H9 (cell line): ENCODE measurements around the gene DHCR7. TPM values are rescaled to one million over a fixed set of nuclear protein-coding genes. Genes with fewer than 3 reads are reported as not detected.
A peak's percentile ranks its signal among the peaks of the same experiment; 100 is the strongest.

Source experiments
- DNase-seq: peaks from one replicate; pipeline ENCODE4 v3.0.0-alpha.2; 2017
- H2AFZ ChIP-seq: one replicate; pipeline ENCODE4 v1.6.1; 2013; ENCODE audit warnings: mild to moderate bottlenecking, low read length, control low read depth, moderate library complexity
- H2AK5ac ChIP-seq: 2 replicates; pipeline ENCODE4 v1.6.1; 2013; ENCODE audit warnings: low read length, control low read depth, mixed read lengths; ENCODE audit not compliant: insufficient read length
- H2BK120ac ChIP-seq: one replicate; pipeline ENCODE4 v1.6.1; 2013; ENCODE audit warnings: low read depth, mild to moderate bottlenecking, low read length, control low read depth, inconsistent platforms; ENCODE audit not compliant: poor library complexity, severe bottlenecking
- H2BK12ac ChIP-seq: 2 replicates; pipeline ENCODE4 v1.6.1; 2013; ENCODE audit warnings: low read length, control low read depth, mixed read lengths, low read depth; ENCODE audit not compliant: insufficient read length
- H2BK15ac ChIP-seq: 2 replicates; pipeline ENCODE4 v1.6.1; 2013; ENCODE audit warnings: low read depth, low read length, control low read depth
- H2BK20ac ChIP-seq: one replicate; pipeline ENCODE4 v1.6.1; 2013; ENCODE audit warnings: low read depth, mild to moderate bottlenecking, low read length, control low read depth, inconsistent platforms; ENCODE audit not compliant: poor library complexity, severe bottlenecking
- H2BK5ac ChIP-seq: 2 replicates; pipeline ENCODE4 v1.6.1; 2013; ENCODE audit warnings: low read length, control low read depth, mixed read lengths; ENCODE audit not compliant: insufficient read length
- H3K14ac ChIP-seq: 2 replicates; pipeline ENCODE4 v1.6.1; 2013; ENCODE audit warnings: low read length, control low read depth; ENCODE audit not compliant: insufficient read depth
- H3K18ac ChIP-seq: 2 replicates; pipeline ENCODE4 v1.6.1; 2013; ENCODE audit warnings: low read depth, mild to moderate bottlenecking, mixed read lengths, low read length, control low read depth; ENCODE audit not compliant: insufficient read length
- H3K23ac ChIP-seq: 2 replicates; pipeline ENCODE4 v1.6.1; 2013; ENCODE audit warnings: low read length, control low read depth, mixed read lengths, low read depth; ENCODE audit not compliant: insufficient read length
- H3K23me2 ChIP-seq: 2 replicates; pipeline ENCODE4 v1.6.1; 2013; ENCODE audit warnings: low read depth, mild to moderate bottlenecking, mixed read lengths, low read length, control low read depth; ENCODE audit not compliant: insufficient read length, poor library complexity, severe bottlenecking
- H3K27ac ChIP-seq: 2 replicates; pipeline ENCODE4 v1.5.1; 2013; ENCODE audit warnings: low read length, control low read depth, mixed read lengths, low read depth; ENCODE audit not compliant: insufficient read length
- H3K27me3 ChIP-seq: 2 replicates; pipeline ENCODE4 v1.6.1; 2013; ENCODE audit warnings: low read length, control low read depth, inconsistent platforms; ENCODE audit not compliant: insufficient read depth
- H3K4ac ChIP-seq: 2 replicates; pipeline ENCODE4 v1.6.1; 2013; ENCODE audit warnings: low read depth, mild to moderate bottlenecking, control low read depth, inconsistent platforms, low read length, moderate library complexity
- H3K4me1 ChIP-seq: 2 replicates; pipeline ENCODE4 v1.6.1; 2013; ENCODE audit warnings: low read length, control low read depth, inconsistent platforms; ENCODE audit not compliant: insufficient read depth
- H3K4me2 ChIP-seq: 2 replicates; pipeline ENCODE4 v1.6.1; 2013; ENCODE audit warnings: low read length, control low read depth, mixed read lengths; ENCODE audit not compliant: insufficient read length, insufficient read depth
- H3K56ac ChIP-seq: 2 replicates; pipeline ENCODE4 v1.6.1; 2013; ENCODE audit warnings: low read depth, mild to moderate bottlenecking, mixed read lengths, low read length, control low read depth; ENCODE audit not compliant: insufficient read length
- H3K79me1 ChIP-seq: 2 replicates; pipeline ENCODE4 v1.6.1; 2013; ENCODE audit warnings: low read depth, mild to moderate bottlenecking, moderate library complexity, low read length, control low read depth, inconsistent platforms; ENCODE audit not compliant: insufficient read depth, poor library complexity, severe bottlenecking
- H3K79me2 ChIP-seq: 2 replicates; pipeline ENCODE4 v1.6.1; 2013; ENCODE audit warnings: low read length, control low read depth, inconsistent platforms; ENCODE audit not compliant: insufficient read depth
- H3K9ac ChIP-seq: 2 replicates; pipeline ENCODE4 v1.6.1; 2013; ENCODE audit warnings: low read length, control low read depth, mixed read lengths; ENCODE audit not compliant: insufficient read length; ENCODE audit errors: extremely low read depth
- H3K9me3 ChIP-seq: one replicate; pipeline ENCODE4 v1.6.1; 2013; ENCODE audit warnings: low read depth, low read length, inconsistent platforms; ENCODE audit not compliant: control insufficient read depth
- H3T11ph ChIP-seq: one replicate; pipeline ENCODE4 v1.6.1; 2013; ENCODE audit warnings: mild to moderate bottlenecking, low read length, control low read depth, inconsistent platforms
- H4K20me1 ChIP-seq: one replicate; pipeline ENCODE4 v1.6.1; 2013; ENCODE audit not compliant: control insufficient read depth, insufficient read length, insufficient read depth
- H4K5ac ChIP-seq: 2 replicates; pipeline ENCODE4 v1.6.1; 2013; ENCODE audit warnings: low read depth, mild to moderate bottlenecking, mixed read lengths, low read length, control low read depth; ENCODE audit not compliant: insufficient read length
- H4K8ac ChIP-seq: replicated peaks from 2 replicates; pipeline ENCODE4 v1.6.1; 2013; ENCODE audit warnings: low read length, control low read depth, mixed read lengths, low read depth; ENCODE audit not compliant: insufficient read length
- H4K91ac ChIP-seq: 2 replicates; pipeline ENCODE4 v1.6.1; 2013; ENCODE audit warnings: low read depth, mild to moderate bottlenecking, moderate library complexity, mixed read lengths, low read length, control low read depth; ENCODE audit not compliant: insufficient read length
- H3K27ac Mint-ChIP-seq, 3 experiments: 2 replicates in 2 of 3; 3 replicates in 1 of 3; pipeline ENCODE4 v1.8.0; 2020 to 2021; ENCODE audit warnings: mixed read lengths in 3 of 3, mild to moderate bottlenecking in 1 of 3, moderate library complexity in 1 of 3
- H3K27me3 Mint-ChIP-seq: 2 replicates; pipeline ENCODE4 v1.8.0; 2021; ENCODE audit warnings: low read depth, mild to moderate bottlenecking, moderate library complexity, mixed read lengths
- H3K36me3 Mint-ChIP-seq, 3 experiments: 2 replicates in 2 of 3; 3 replicates in 1 of 3; pipeline ENCODE4 v1.8.0; 2020 to 2021; ENCODE audit warnings: low read depth in 3 of 3, mixed read lengths in 3 of 3; ENCODE audit not compliant: insufficient read depth in 1 of 3
- H3K4me1 Mint-ChIP-seq, 2 experiments: 2 replicates each; pipeline ENCODE4 v1.8.0; 2020; ENCODE audit warnings: mixed read lengths in 2 of 2
- H3K4me3 Mint-ChIP-seq, 2 experiments: 2 replicates in 1 of 2; 3 replicates in 1 of 2; pipeline ENCODE4 v1.8.0; 2020 to 2021; ENCODE audit warnings: mild to moderate bottlenecking in 2 of 2, mixed read lengths in 2 of 2, moderate library complexity in 1 of 2
- H3K9me3 Mint-ChIP-seq, 2 experiments: 2 replicates in 1 of 2; 3 replicates in 1 of 2; pipeline ENCODE4 v1.8.0; 2020; ENCODE audit warnings: mild to moderate bottlenecking in 2 of 2, mixed read lengths in 2 of 2, moderate library complexity in 1 of 2
- CTCF ChIP-seq: fragments of 200-600 bp; sonication (generic); conservative IDR thresholded peaks from 3 replicates; pipeline ENCODE4 v1.8.0; 2021; ENCODE audit warnings: antibody characterized with exemption, mild to moderate bottlenecking
- WGBS: extraction: QIAGEN DNeasy Blood & Tissue Kit; methylation state at CpG from one replicate; pipeline ENCODE4 v1.1.7; 2013; ENCODE audit warnings: missing lambda C conversion rate, low lambda C conversion rate, mixed read lengths; ENCODE audit not compliant: insufficient read length; ENCODE audit errors: extremely low coverage; 5-methylcytosine and 5-hydroxymethylcytosine counted together
- total RNA-seq: library from RNA; stranded (reverse); gene quantifications from 2 replicates; pipeline ENCODE4 v1.2.1, GENCODE V29; 2021

Gene DHCR7
- total RNA-seq, 1 experiment from 2014 or later: 124 TPM

- H3K36me3 Mint-ChIP-seq: peaks cover 0 to under 1% (median 0%) of the 10 kb centered on the region in 3 experiments; a peak in 2 of 7 replicates
- H2BK20ac ChIP-seq: no peak overlapping the region
- no peak overlapping the region for H3K56ac ChIP-seq
- H3K23ac ChIP-seq: no peak overlapping the region
- H2BK12ac ChIP-seq: no peak overlapping the region
- peak overlapping the region in 1 of 3 experiments; percentile 2; a peak in 2 of 7 replicates for H3K27ac Mint-ChIP-seq
- no peak overlapping the region for H3K27ac ChIP-seq
- no peaks in the 10 kb centered on the region for H4K20me1 ChIP-seq
- no peak overlapping the region for H2AFZ ChIP-seq
- H3K14ac ChIP-seq: no peak overlapping the region
- H3K27me3 ChIP-seq: no peaks in the 10 kb centered on the region
- H3K9ac ChIP-seq: no peak overlapping the region
- H4K5ac ChIP-seq: no peak overlapping the region
- H4K91ac ChIP-seq: no peak overlapping the region
- no peaks in the 10 kb centered on the region for H3K4me1 ChIP-seq
- WGBS: no CpG with 5 or more reads among the region's 7 CpGs
- H3K79me1 ChIP-seq: no peaks in the 10 kb centered on the region
- H2BK5ac ChIP-seq: no peak overlapping the region
- no peak for DNase-seq
- no peak overlapping the region for H2BK120ac ChIP-seq
- no peak overlapping the region for H3K4me2 ChIP-seq
- H2BK15ac ChIP-seq: no peak overlapping the region
- peaks cover 4 to 7% of the 10 kb centered on the region in 2 experiments; a peak in 3 of 4 replicates for H3K4me1 Mint-ChIP-seq
- H3K27me3 Mint-ChIP-seq: no peaks in the 10 kb centered on the region; the same call in 1 of the 2 replicates
- H3T11ph ChIP-seq: no peak overlapping the region
- H3K23me2 ChIP-seq: no peaks in the 10 kb centered on the region
- no peaks in the 10 kb centered on the region for H3K79me2 ChIP-seq
- H4K8ac ChIP-seq: no peak overlapping the region
- no peak overlapping the region for H2AK5ac ChIP-seq
- no peaks in the 10 kb centered on the region for H3K9me3 ChIP-seq
- H3K4ac ChIP-seq: no peak overlapping the region
- TF ChIP-seq CTCF: no peak
- no peak overlapping the region for H3K18ac ChIP-seq
- no peak overlapping the region for H3K4me3 Mint-ChIP-seq
- peaks cover 0 to 7% of the 10 kb centered on the region in 2 experiments; a peak in 3 of 5 replicates for H3K9me3 Mint-ChIP-seq
Measured at GRCh38 chr11:71428861-71429435, 19.2 kb downstream of the DHCR7 start.
